WTC11 (cell line): Measurements from ENCODE around the gene SOCS7. TPM values are rescaled to one million over a fixed set of nuclear protein-coding genes. Genes with fewer than 3 reads are reported as not detected.

Experiments
- ATAC-seq: fragments of 200-7000 bp; cut with Tn5 transposase; 2 replicates; pipeline ENCODE4 v1.10.0; 2021; ENCODE audit warnings: mild to moderate bottlenecking, moderate library complexity
- CTCF ChIA-PET: fragments of 300-600 bp; sonication (Branson Sonifier 250); formaldehyde crosslinking; loops from one replicate; lab custom pipeline; 2021; ENCODE audit warnings: antibody characterized with exemption; lab: Charles Lee
- POLR2A ChIA-PET: fragments of 350-600 bp; sonication (Branson Sonifier 250); formaldehyde crosslinking; loops from one replicate; lab custom pipeline; 2021; ENCODE audit warnings: antibody characterized with exemption; lab: Charles Lee
- DNase-seq: peaks from one replicate; pipeline ENCODE4 v3.0.0; 2021; ENCODE audit warnings: low spot score
- H3K27ac Mint-ChIP-seq: 2 replicates; pipeline ENCODE4 v1.8.0; 2021; ENCODE audit warnings: mixed read lengths
- H3K27me3 Mint-ChIP-seq: 2 replicates; pipeline ENCODE4 v1.8.0; 2021; ENCODE audit warnings: low read depth, mild to moderate bottlenecking, moderate library complexity, mixed read lengths
- H3K36me3 Mint-ChIP-seq: 2 replicates; pipeline ENCODE4 v1.8.0; 2021; ENCODE audit warnings: mixed read lengths
- H3K4me1 Mint-ChIP-seq: 2 replicates; pipeline ENCODE4 v1.8.0; 2022; ENCODE audit warnings: mixed read lengths
- H3K4me3 Mint-ChIP-seq: 2 replicates; pipeline ENCODE4 v1.8.0; 2021; ENCODE audit warnings: mild to moderate bottlenecking, moderate library complexity, mixed read lengths
- H3K9me3 Mint-ChIP-seq: 2 replicates; pipeline ENCODE4 v1.8.0; 2021; ENCODE audit warnings: mixed read lengths
- ATF1 ChIP-seq: sonication (generic); formaldehyde crosslinking; IDR thresholded peaks from 2 replicates; pipeline ENCODE4 v1.8.1; 2023; ENCODE audit warnings: mild to moderate bottlenecking, moderate library complexity, missing genetic modification reagents
- ATF2 ChIP-seq: sonication (generic); formaldehyde crosslinking; IDR thresholded peaks from 2 replicates; pipeline ENCODE4 v1.8.1; 2022; ENCODE audit warnings: low read depth, missing genetic modification reagents, borderline replicate concordance
- CBFB ChIP-seq: sonication (generic); formaldehyde crosslinking; IDR thresholded peaks from 2 replicates; pipeline ENCODE4 v1.8.1; 2022; ENCODE audit warnings: mild to moderate bottlenecking, low read depth, missing genetic modification reagents
- CREM ChIP-seq: sonication (generic); formaldehyde crosslinking; IDR thresholded peaks from 2 replicates; pipeline ENCODE4 v1.8.1; 2022; ENCODE audit warnings: mild to moderate bottlenecking, missing genetic modification reagents, moderate library complexity
- E2F5 ChIP-seq: sonication (generic); formaldehyde crosslinking; IDR thresholded peaks from 2 replicates; pipeline ENCODE4 v1.8.1; 2022; ENCODE audit warnings: mild to moderate bottlenecking, moderate library complexity, missing genetic modification reagents
- ELF4 ChIP-seq: sonication (generic); formaldehyde crosslinking; IDR thresholded peaks from 2 replicates; pipeline ENCODE4 v1.8.1; 2022; ENCODE audit warnings: low read depth, mild to moderate bottlenecking, moderate library complexity, missing genetic modification reagents
- EMX1 ChIP-seq: fragments of 250-450 bp; sonication (Bioruptor Pico); IDR thresholded peaks from 2 replicates; pipeline ENCODE4 v1.8.0; 2021; ENCODE audit warnings: mild to moderate bottlenecking
- ESRRA ChIP-seq: sonication (generic); formaldehyde crosslinking; IDR thresholded peaks from 2 replicates; pipeline ENCODE4 v1.8.1; 2022; ENCODE audit warnings: mild to moderate bottlenecking, missing genetic modification reagents, borderline replicate concordance
- FOXJ3 ChIP-seq: sonication (generic); formaldehyde crosslinking; IDR thresholded peaks from 2 replicates; pipeline ENCODE4 v1.9.0; 2021; ENCODE audit warnings: missing genetic modification reagents, mild to moderate bottlenecking, borderline replicate concordance
- FOXP1 ChIP-seq: sonication (generic); formaldehyde crosslinking; IDR thresholded peaks from 2 replicates; pipeline ENCODE4 v1.8.0; 2022; ENCODE audit warnings: missing genetic modification reagents, mild to moderate bottlenecking, moderate library complexity, borderline replicate concordance
- IRF2 ChIP-seq: sonication (generic); formaldehyde crosslinking; IDR thresholded peaks from 2 replicates; pipeline ENCODE4 v1.8.0; 2022; ENCODE audit warnings: low read depth, missing genetic modification reagents, borderline replicate concordance
- JAZF1 ChIP-seq: fragments of 250-450 bp; sonication (Bioruptor Pico); IDR thresholded peaks from 2 replicates; pipeline ENCODE4 v1.9.0; 2021; ENCODE audit warnings: moderate library complexity, mild to moderate bottlenecking, inconsistent platforms
- JUN ChIP-seq: sonication (generic); formaldehyde crosslinking; IDR thresholded peaks from 2 replicates; pipeline ENCODE4 v1.8.0; 2023; ENCODE audit warnings: mild to moderate bottlenecking, missing genetic modification reagents
- MAX ChIP-seq: sonication (generic); formaldehyde crosslinking; IDR thresholded peaks from 2 replicates; pipeline ENCODE4 v1.8.0; 2022; ENCODE audit warnings: mild to moderate bottlenecking, missing genetic modification reagents
- NFYB ChIP-seq: sonication (generic); formaldehyde crosslinking; conservative IDR thresholded peaks from 2 replicates; pipeline ENCODE4 v1.8.0; 2022; ENCODE audit warnings: low read depth, missing genetic modification reagents
- PRRX2 ChIP-seq: fragments of 250-450 bp; sonication (Bioruptor Pico); IDR thresholded peaks from 2 replicates; pipeline ENCODE4 v1.8.0; 2021; ENCODE audit warnings: mild to moderate bottlenecking
- SMAD3 ChIP-seq: sonication (generic); formaldehyde crosslinking; IDR thresholded peaks from 2 replicates; pipeline ENCODE4 v1.8.0; 2022; ENCODE audit warnings: missing genetic modification reagents, mild to moderate bottlenecking, borderline replicate concordance
- SOX15 ChIP-seq: fragments of 250-450 bp; sonication (Bioruptor Pico); IDR thresholded peaks from 2 replicates; pipeline ENCODE4 v1.9.0; 2021; ENCODE audit warnings: mild to moderate bottlenecking
- TEAD4 ChIP-seq: sonication (generic); formaldehyde crosslinking; IDR thresholded peaks from 2 replicates; pipeline ENCODE4 v1.8.0; 2022; ENCODE audit warnings: mild to moderate bottlenecking, missing genetic modification reagents
- USF2 ChIP-seq: sonication (generic); formaldehyde crosslinking; IDR thresholded peaks from 2 replicates; pipeline ENCODE4 v1.8.1; 2023; ENCODE audit warnings: mild to moderate bottlenecking, missing genetic modification reagents, moderate library complexity
- ZBTB43 ChIP-seq: sonication (generic); formaldehyde crosslinking; IDR thresholded peaks from 2 replicates; pipeline ENCODE4 v1.8.1; 2023; ENCODE audit warnings: mild to moderate bottlenecking, missing genetic modification reagents
- ZNF219 ChIP-seq: sonication (generic); formaldehyde crosslinking; IDR thresholded peaks from 2 replicates; pipeline ENCODE4 v1.8.0; 2023; ENCODE audit warnings: missing genetic modification reagents, mild to moderate bottlenecking, borderline replicate concordance
- ZNF317 ChIP-seq: sonication (generic); formaldehyde crosslinking; IDR thresholded peaks from 2 replicates; pipeline ENCODE4 v1.8.1; 2023; ENCODE audit warnings: low read depth, mild to moderate bottlenecking, moderate library complexity, missing genetic modification reagents, borderline replicate concordance
- ZNF425 ChIP-seq: fragments of 250-450 bp; sonication (Bioruptor Pico); conservative IDR thresholded peaks from 2 replicates; pipeline ENCODE4 v1.9.0; 2021; ENCODE audit warnings: mild to moderate bottlenecking
- ZNF671 ChIP-seq: fragments of 250-450 bp; sonication (Bioruptor Pico); IDR thresholded peaks from 2 replicates; pipeline ENCODE4 v1.8.0; 2021; ENCODE audit warnings: mild to moderate bottlenecking
- total RNA-seq: library from RNA; stranded (reverse); gene quantifications from 3 replicates; pipeline ENCODE4 v1.2.3, GENCODE V29; 2021

SOCS7 gene
- total RNA-seq, 1 experiment from 2014 or later: 33.6 TPM

GRCh38 chr17:38358586-38359513 lies 7.2 kb downstream of the SOCS7 start:
- Mint-ChIP-seq H3K4me1 (peaks cover 61% of the 10 kb centered on the region), H3K27me3 (no peaks in the 10 kb centered on the region), H3K4me3 (no peak overlapping the region), H3K9me3 (no peaks in the 10 kb centered on the region), H3K36me3 (no peaks in the 10 kb centered on the region; the same call in 1 of the 2 replicates), H3K27ac (peak overlapping the region; percentile 46; the same call in 1 of the 2 replicates)
- ATAC-seq: no peak
- ChIA-PET CTCF (interaction anchor here (1.0 to 2.9 kb wide), 7 partner anchors 9 to 55 kb away, joined by 3 to 21 read pairs (median 6); no protein-coding TSS in a partner anchor), POLR2A (interaction anchor here (0.6 kb wide), 1 partner anchor 49 kb away, joined by 6 read pairs; no protein-coding TSS in a partner anchor)
- no peak for DNase-seq
- no peak for TF ChIP-seq MAX (CRISPR knock-in tag)
- TF ChIP-seq PRRX2 (CRISPR knock-in tag): no peak
- TF ChIP-seq SOX15: no peak
- no peak for TF ChIP-seq IRF2 (CRISPR knock-in tag)
- no peak for TF ChIP-seq E2F5
- TF ChIP-seq CREM: no peak
- TF ChIP-seq SMAD3: no peak
- no peak for TF ChIP-seq FOXJ3

GRCh38 chr17:38361694-38362465 lies 10.2 kb downstream of the SOCS7 start:
- Mint-ChIP-seq H3K36me3 (peaks cover 12% of the 10 kb centered on the region; the same call in 1 of the 2 replicates), H3K4me1 (peaks cover 43% of the 10 kb centered on the region), H3K27me3 (no peaks in the 10 kb centered on the region), H3K9me3 (no peaks in the 10 kb centered on the region), H3K27ac (peak overlapping the region; percentile 71), H3K4me3 (0 out of 2 replicates have a peak overlapping the region, but pooled peaks have one; percentile 4)
- ChIA-PET POLR2A (interaction anchor here (0.5 kb wide), 1 partner anchor 89 kb away, joined by 6 read pairs; no protein-coding TSS in a partner anchor), CTCF (interaction anchor here (0.6 to 2.8 kb wide), 10 partner anchors 10 to 50 kb away, joined by 3 to 13 read pairs (median 7); partner anchors contain the start of gene SOCS7)
- DNase-seq (no peak), ATAC-seq (no peak)
- TF ChIP-seq ATF1 (CRISPR knock-in tag) (no peak), EMX1 (CRISPR knock-in tag) (no peak), ZNF425 (CRISPR knock-in tag) (no peak), ZNF671 (CRISPR knock-in tag) (no peak), CBFB (no peak), ZNF317 (CRISPR knock-in tag) (no peak), TEAD4 (CRISPR knock-in tag) (no peak), USF2 (CRISPR knock-in tag) (no peak), ZBTB43 (CRISPR knock-in tag) (no peak), JUN (CRISPR knock-in tag) (no peak), ELF4 (CRISPR knock-in tag) (no peak), ESRRA (CRISPR knock-in tag) (no peak), FOXP1 (no peak), ZNF219 (no peak), JAZF1 (CRISPR knock-in tag) (no peak), ATF2 (CRISPR knock-in tag) (no peak), NFYB (CRISPR knock-in tag) (no peak)
